Esophagus squamous epithelium (tissue), 5 donors: Measurements from ENCODE around the gene EFNB2. TPM values are rescaled to one million over a fixed set of nuclear protein-coding genes. Genes with fewer than 3 reads are reported as not detected.

Source experiments
- DNase-seq: peaks from one replicate; lab custom pipeline; 2025; lab: John Stamatoyannopoulos, UW
- H3K27ac ChIP-seq, 4 donors: fragments of 200-600 bp; sonication (generic); one replicate each; pipeline ENCODE4 v1.5.1; 2016 to 2019; ENCODE audit warnings: mild to moderate bottlenecking in 1 of 4
- H3K27me3 ChIP-seq, 4 donors: fragments of 200-600 bp; sonication (generic); 1 replicate in 3 of 4; 2 replicates in 1 of 4; pipeline versions ENCODE4 v1.5.1 to v1.6.0; 2017 to 2021; ENCODE audit warnings: antibody characterized with exemption in 1 of 4
- H3K36me3 ChIP-seq, 3 donors: fragments of 200-600 bp; sonication (generic); one replicate each; pipeline ENCODE4 v1.5.1; 2016 to 2019
- H3K4me1 ChIP-seq, 3 donors: fragments of 200-600 bp; sonication (generic); one replicate each; pipeline ENCODE4 v1.5.1; 2017 to 2019
- H3K4me3 ChIP-seq, 4 donors: fragments of 200-600 bp; sonication (generic); 1 replicate in 3 of 4; 2 replicates in 1 of 4; pipeline ENCODE4 v1.5.1; 2016 to 2019; ENCODE audit warnings: mild to moderate bottlenecking in 2 of 4, moderate library complexity in 1 of 4
- H3K9me3 ChIP-seq, 3 donors: fragments of 200-600 bp; sonication (generic); one replicate each; pipeline ENCODE4 v1.5.1; 2016 to 2019
- POLR2A ChIP-seq, 4 donors: fragments of 450-650 bp; IDR thresholded peaks; one replicate each; pipeline ENCODE4 v1.6.1; 2017; ENCODE audit warnings: antibody characterized with exemption in 4 of 4, mild to moderate bottlenecking in 4 of 4, moderate library complexity in 3 of 4
- whole genome bisulfite sequencing, 2 donors: methylation state at CpG; one replicate each; pipeline ENCODE4 v1.1.5; 2018; 5-methylcytosine and 5-hydroxymethylcytosine counted together
- intact Hi-C: fragments of 100-400 bp; cut with DNase I; formaldehyde crosslinking; loops from one replicate; pipeline ENCODE4 v1.15.0; 2022
- total RNA-seq, 4 donors: library from RNA; depleted of rRNA; stranded (reverse); fragments of >200 nt; gene quantifications; one replicate each; pipeline ENCODE4 v1.1.0, GENCODE V29; 2016
- TF ChIP-seq, protein P1 (sequence below), 6 experiments: fragments of 450-650 bp in 4 of 6; fragments of 200-600 bp in 2 of 6; sonication (generic) in 2 of 6; IDR thresholded peaks; one replicate each; pipeline ENCODE4 v1.5.1; 2016 to 2019; ENCODE audit warnings: antibody characterized with exemption in 6 of 6, mild to moderate bottlenecking in 4 of 6, moderate library complexity in 4 of 6
- donor health status: DM: yes; HTN: yes; CAD: no.

EFNB2 gene
- total RNA-seq, 4 donors from 2014 or later = 14.9 to 29.1 (median 15.8) TPM

DNA sequence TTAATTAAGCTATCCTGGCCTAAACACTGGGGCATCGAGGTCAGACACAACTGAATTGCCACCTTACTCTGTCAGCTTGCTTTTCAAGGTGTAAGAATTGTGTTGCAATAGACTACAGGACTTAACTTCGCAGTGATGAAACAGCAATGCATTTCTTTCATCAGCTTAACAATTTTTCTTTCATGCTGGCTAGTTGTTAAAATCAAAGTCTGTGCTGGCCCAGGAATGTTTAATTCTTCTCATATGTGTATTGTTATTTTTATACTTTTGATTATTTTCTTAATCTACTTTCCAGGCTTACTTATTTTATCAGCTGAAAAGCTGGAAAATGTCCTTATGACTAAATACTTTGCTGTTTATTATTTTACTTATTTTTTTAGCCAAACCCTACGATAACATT is 79.7 kb downstream of the EFNB2 start:
- 40 to 43% methylated on average over 3 of the region's 3 CpGs for WGBS, 2 donors
- no peak for DNase-seq
- no peak overlapping the region for H3K4me3 ChIP-seq
- H3K4me1 ChIP-seq = no peaks in the 10 kb centered on the region
- H3K27me3 ChIP-seq = no peaks in the 10 kb centered on the region
- no peak overlapping the region for H3K27ac ChIP-seq
- H3K9me3 ChIP-seq = no peaks in the 10 kb centered on the region
- intact Hi-C loops = no loop called here
- H3K36me3 ChIP-seq = no peaks in the 10 kb centered on the region
- TF ChIP-seq POLR2A (IDR thresholded peaks at IDR 0.05) = no peak
- TF ChIP-seq, protein P1, sequence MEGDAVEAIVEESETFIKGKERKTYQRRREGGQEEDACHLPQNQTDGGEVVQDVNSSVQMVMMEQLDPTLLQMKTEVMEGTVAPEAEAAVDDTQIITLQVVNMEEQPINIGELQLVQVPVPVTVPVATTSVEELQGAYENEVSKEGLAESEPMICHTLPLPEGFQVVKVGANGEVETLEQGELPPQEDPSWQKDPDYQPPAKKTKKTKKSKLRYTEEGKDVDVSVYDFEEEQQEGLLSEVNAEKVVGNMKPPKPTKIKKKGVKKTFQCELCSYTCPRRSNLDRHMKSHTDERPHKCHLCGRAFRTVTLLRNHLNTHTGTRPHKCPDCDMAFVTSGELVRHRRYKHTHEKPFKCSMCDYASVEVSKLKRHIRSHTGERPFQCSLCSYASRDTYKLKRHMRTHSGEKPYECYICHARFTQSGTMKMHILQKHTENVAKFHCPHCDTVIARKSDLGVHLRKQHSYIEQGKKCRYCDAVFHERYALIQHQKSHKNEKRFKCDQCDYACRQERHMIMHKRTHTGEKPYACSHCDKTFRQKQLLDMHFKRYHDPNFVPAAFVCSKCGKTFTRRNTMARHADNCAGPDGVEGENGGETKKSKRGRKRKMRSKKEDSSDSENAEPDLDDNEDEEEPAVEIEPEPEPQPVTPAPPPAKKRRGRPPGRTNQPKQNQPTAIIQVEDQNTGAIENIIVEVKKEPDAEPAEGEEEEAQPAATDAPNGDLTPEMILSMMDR (IDR thresholded peaks at IDR 0.05) = no peak

DNA sequence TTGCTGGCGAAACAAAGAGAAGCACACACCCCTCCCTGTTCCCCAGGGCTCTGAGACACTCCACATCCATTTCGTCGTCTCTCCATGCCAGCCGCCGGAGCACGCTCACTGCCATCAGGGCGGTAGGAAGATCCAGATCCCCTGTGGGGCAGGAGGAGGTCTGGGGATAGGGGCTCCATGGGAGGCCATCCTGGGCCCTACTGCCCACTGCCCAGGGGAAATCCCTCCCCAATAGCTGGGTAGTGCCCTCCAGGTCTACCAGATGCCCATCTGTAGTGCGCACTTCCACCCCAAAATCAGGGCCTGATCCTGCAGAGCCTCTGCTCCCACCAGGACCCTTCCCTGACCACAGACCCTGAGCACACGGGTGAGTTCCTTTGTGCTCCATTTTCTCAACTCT is 80.3 kb downstream of the EFNB2 start:
- 86 to 94% methylated on average over 8 to 9 of the region's 9 CpGs for WGBS, 2 donors
- Histone ChIP-seq H3K27me3 (no peaks in the 10 kb centered on the region), H3K4me1 (no peaks in the 10 kb centered on the region), H3K27ac (no peak overlapping the region), H3K4me3 (no peak overlapping the region), H3K9me3 (no peaks in the 10 kb centered on the region), H3K36me3 (no peaks in the 10 kb centered on the region)
- no peak for DNase-seq
- intact Hi-C loops = no loop called here
- TF ChIP-seq POLR2A (IDR thresholded peaks at IDR 0.05) = no peak
- TF ChIP-seq, protein P1 (IDR thresholded peaks at IDR 0.05) = no peak

DNA sequence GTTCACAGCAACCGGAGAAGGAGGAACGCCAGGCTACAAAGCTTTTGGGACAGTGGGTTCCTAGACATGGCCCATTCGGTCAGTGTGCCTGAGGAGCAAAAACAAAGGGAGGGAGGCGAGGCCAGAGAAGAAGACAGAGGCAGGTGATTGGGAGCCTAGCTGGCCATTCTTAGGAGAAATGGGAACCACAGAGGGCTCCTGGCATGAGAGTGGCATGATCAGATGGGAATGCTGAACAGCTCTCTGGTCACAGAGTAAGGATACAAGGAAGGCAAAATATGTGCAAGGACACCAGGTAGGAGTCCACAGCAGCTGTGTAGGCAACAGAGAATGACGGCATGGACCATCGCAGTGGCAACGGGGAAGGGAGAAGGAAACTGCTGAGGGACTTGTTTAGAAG is 82.4 kb downstream of the EFNB2 start:
- intact Hi-C loops = no loop called here
- Histone ChIP-seq H3K9me3 (no peaks in the 10 kb centered on the region), H3K27me3 (no peaks in the 10 kb centered on the region), H3K4me3 (no peak overlapping the region), H3K4me1 (no peaks in the 10 kb centered on the region), H3K36me3 (no peaks in the 10 kb centered on the region), H3K27ac (no peak overlapping the region)
- DNase-seq = no peak
- WGBS, 2 donors = 89 to 91% methylated on average over 7 of the region's 7 CpGs
- no peak for TF ChIP-seq POLR2A (IDR thresholded peaks at IDR 0.05)
- TF ChIP-seq, protein P1 (IDR thresholded peaks at IDR 0.05) = no peak

DNA sequence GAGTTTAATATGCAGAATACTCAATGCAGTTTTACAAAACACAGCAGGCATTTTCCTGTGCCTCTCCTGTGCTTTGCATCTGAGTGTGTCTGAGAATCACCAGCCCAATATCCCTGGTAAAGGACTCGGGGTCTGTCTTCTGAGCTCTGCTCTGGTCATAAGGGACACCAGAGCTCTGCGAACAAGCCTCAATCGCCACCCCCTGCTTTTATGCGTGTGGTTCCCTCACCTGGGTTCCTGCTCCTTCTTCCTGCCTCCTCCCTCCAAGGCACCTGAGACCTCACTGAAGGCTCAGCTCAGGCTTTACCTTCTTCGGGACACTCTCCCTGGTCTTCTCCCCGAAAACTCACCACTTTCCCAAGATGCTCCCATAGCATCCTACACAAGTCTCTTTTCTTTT is 84.5 kb downstream of the EFNB2 start:
- no peaks in the 10 kb centered on the region for H3K9me3 ChIP-seq
- H3K4me3 ChIP-seq = no peak overlapping the region
- H3K4me1 ChIP-seq = no peaks in the 10 kb centered on the region
- no peak for DNase-seq
- intact Hi-C loops = no loop called here
- 87 to 93% methylated on average over 6 of the region's 6 CpGs for WGBS, 2 donors
- no peak for TF ChIP-seq POLR2A (IDR thresholded peaks at IDR 0.05)
- TF ChIP-seq, protein P1 (IDR thresholded peaks at IDR 0.05) = no peak
- no peaks in the 10 kb centered on the region for H3K36me3 ChIP-seq
- H3K27ac ChIP-seq = no peak overlapping the region
- peaks cover 0 to under 1% (median 0%) of the 10 kb centered on the region in 4 donors for H3K27me3 ChIP-seq

DNA sequence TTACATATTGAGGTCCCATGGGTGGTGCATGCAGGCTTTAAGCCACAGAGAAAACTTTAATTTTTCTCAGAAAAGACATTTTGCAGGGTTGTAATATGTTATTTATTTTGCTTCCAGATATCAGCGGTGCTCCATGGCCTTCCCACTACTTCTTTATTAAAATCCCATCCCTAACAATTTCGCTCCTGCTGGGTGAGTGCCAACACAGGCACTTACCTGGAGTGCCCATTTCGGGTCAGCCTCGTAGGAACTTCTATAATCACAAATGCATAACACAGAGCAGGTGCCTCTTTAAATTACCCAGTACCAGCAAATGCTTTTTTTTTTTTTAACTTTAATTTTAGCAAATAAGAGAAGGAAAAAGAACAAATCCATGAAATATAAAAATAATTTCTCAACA is 86.4 kb downstream of the EFNB2 start:
- no peak overlapping the region for H3K27ac ChIP-seq
- DNase-seq = no peak
- H3K4me1 ChIP-seq = no peaks in the 10 kb centered on the region
- no peaks in the 10 kb centered on the region for H3K9me3 ChIP-seq
- intact Hi-C loops = no loop called here
- no peaks in the 10 kb centered on the region for H3K36me3 ChIP-seq
- TF ChIP-seq, protein P1 (IDR thresholded peaks at IDR 0.05) = no peak
- no peak for TF ChIP-seq POLR2A (IDR thresholded peaks at IDR 0.05)
- H3K4me3 ChIP-seq = no peak overlapping the region
- peaks cover 0 to 3% (median 0%) of the 10 kb centered on the region in 4 donors for H3K27me3 ChIP-seq
- 71 to 95% methylated on average over 4 of the region's 4 CpGs for WGBS, 2 donors
